Activated naive CD8-positive, alpha-beta T cell treated with anti-CD3 and anti-CD28 coated beads, Interleukin-2, amount 50 U/mL, for 16 hours (primary cell): ENCODE measurements around the gene SIM2.

ENCODE experiments used
- DNase-seq: peaks from one replicate; pipeline ENCODE4 v3.0.0-alpha.2; 2020; ENCODE audit warnings: low read depth, low spot score

SIM2 gene

GRCh38 chr21:36759348-36760083, 60.6 kb downstream of the SIM2 start:
- no peak for DNase-seq

GRCh38 chr21:36761685-36762084, 62.8 kb downstream of the SIM2 start:
- no peak for DNase-seq

- no peak for DNase-seq
Observed at GRCh38 chr21:36762642-36763041, 63.7 kb downstream of the SIM2 start.

GRCh38 chr21:36763305-36763704, 64.4 kb downstream of the SIM2 start:
- no peak for DNase-seq

- no peak for DNase-seq
Observed at GRCh38 chr21:36765229-36765628, 66.3 kb downstream of the SIM2 start.

GRCh38 chr21:36766511-36766910, 67.6 kb downstream of the SIM2 start:
- no peak for DNase-seq

GRCh38 chr21:36767096-36767495, 68.2 kb downstream of the SIM2 start:
- no peak for DNase-seq

GRCh38 chr21:36768496-36768895, 69.6 kb downstream of the SIM2 start:
- no peak for DNase-seq

GRCh38 chr21:36769051-36769839, 70.3 kb downstream of the SIM2 start:
- no peak for DNase-seq

GRCh38 chr21:36773117-36773516, 74.2 kb downstream of the SIM2 start:
- no peak for DNase-seq

- DNase-seq = no peak
Observed at GRCh38 chr21:36773995-36774394, 75.1 kb downstream of the SIM2 start.

GRCh38 chr21:36776981-36777617, 78.2 kb downstream of the SIM2 start:
- DNase-seq = no peak

GRCh38 chr21:36780861-36781260, 81.9 kb downstream of the SIM2 start:
- no peak for DNase-seq

GRCh38 chr21:36783612-36784374, 84.9 kb downstream of the SIM2 start:
- DNase-seq = no peak

GRCh38 chr21:36784947-36785346, 86.0 kb downstream of the SIM2 start:
- no peak for DNase-seq

GRCh38 chr21:36785615-36786014, 86.7 kb downstream of the SIM2 start:
- no peak for DNase-seq

GRCh38 chr21:36786186-36786585, 87.3 kb downstream of the SIM2 start:
- DNase-seq = no peak

- DNase-seq = no peak
Observed at GRCh38 chr21:36788120-36788638, 89.3 kb downstream of the SIM2 start.

GRCh38 chr21:36790616-36791015, 91.7 kb downstream of the SIM2 start:
- no peak for DNase-seq

- DNase-seq = no peak
Observed at GRCh38 chr21:36791180-36791579, 92.3 kb downstream of the SIM2 start.

- DNase-seq = no peak
Observed at GRCh38 chr21:36791695-36792470, 93.0 kb downstream of the SIM2 start.
